Fibroblast of pulmonary artery (primary cell): Measurements from ENCODE around the gene CASP2.

Experiments
- DNase-seq: peaks from one replicate; pipeline ENCODE4 v3.0.0-alpha.2; 2010; ENCODE audit warnings: low read depth
- H3K4me3 ChIP-seq: replicated peaks from 2 replicates; pipeline ENCODE4 v1.5.1; 2011; ENCODE audit warnings: low read depth, mild to moderate bottlenecking, control low read depth, low read length, moderate library complexity
- TF ChIP-seq, protein P1 (sequence below): IDR thresholded peaks from 2 replicates; pipeline ENCODE4 v1.5.1; 2011; ENCODE audit warnings: mild to moderate bottlenecking, control low read depth, low read length, inconsistent platforms; ENCODE audit errors: missing control alignments

Gene CASP2

DNA sequence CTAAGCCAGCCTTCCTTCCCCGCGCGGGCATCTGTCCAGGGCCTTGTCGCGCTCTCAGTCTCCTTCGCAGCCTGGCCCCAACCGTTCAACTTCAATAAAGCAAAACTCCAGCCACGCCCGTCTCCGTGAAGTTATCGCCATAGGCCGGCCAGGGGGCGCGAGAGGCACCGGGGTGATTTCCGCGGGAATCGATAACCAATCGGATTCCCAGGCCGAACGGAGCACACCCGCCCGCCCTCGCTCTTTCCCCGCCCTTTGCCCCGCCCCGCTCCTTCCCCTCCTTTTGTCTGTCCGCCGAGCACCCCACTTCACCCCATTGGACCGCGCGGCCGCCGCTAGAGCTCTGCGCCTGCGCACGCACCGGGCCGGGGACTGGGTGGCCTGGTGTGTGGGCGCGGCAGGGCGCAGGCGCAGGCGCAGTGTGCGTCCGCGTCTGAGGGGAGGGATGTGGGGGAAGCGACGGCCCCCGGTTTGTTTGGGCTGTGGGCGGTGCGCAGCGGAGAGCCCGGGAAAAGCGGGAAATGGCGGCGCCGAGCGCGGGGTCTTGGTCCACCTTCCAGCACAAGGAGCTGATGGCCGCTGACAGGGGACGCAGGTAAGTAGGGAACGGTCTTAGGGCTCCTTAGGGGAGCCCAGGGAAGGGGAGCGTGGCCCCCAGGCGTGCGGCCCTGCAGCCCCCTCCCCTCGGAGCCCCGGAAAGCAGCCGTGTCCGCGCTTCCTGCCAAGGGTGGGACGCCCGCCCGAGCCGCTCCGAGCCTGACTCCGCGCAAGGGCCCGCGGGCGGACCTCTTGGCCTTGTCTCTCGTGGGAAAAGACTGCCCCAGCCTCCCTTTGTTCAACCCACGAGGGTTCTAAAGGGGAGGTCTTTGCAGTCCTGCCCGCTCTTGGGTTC lies at the start of gene CASP2:
Gene CASP2 (plus strand): TSS at position 417 of the 892 bp plus-strand sequence. CDS start 105 bp downstream, at position 522.
- peak within 1 kb of the TSS; percentile 86 for H3K4me3 ChIP-seq
- TF ChIP-seq, protein P1, sequence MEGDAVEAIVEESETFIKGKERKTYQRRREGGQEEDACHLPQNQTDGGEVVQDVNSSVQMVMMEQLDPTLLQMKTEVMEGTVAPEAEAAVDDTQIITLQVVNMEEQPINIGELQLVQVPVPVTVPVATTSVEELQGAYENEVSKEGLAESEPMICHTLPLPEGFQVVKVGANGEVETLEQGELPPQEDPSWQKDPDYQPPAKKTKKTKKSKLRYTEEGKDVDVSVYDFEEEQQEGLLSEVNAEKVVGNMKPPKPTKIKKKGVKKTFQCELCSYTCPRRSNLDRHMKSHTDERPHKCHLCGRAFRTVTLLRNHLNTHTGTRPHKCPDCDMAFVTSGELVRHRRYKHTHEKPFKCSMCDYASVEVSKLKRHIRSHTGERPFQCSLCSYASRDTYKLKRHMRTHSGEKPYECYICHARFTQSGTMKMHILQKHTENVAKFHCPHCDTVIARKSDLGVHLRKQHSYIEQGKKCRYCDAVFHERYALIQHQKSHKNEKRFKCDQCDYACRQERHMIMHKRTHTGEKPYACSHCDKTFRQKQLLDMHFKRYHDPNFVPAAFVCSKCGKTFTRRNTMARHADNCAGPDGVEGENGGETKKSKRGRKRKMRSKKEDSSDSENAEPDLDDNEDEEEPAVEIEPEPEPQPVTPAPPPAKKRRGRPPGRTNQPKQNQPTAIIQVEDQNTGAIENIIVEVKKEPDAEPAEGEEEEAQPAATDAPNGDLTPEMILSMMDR = peak; percentile 22
- DNase-seq = peak; percentile 97

DNA sequence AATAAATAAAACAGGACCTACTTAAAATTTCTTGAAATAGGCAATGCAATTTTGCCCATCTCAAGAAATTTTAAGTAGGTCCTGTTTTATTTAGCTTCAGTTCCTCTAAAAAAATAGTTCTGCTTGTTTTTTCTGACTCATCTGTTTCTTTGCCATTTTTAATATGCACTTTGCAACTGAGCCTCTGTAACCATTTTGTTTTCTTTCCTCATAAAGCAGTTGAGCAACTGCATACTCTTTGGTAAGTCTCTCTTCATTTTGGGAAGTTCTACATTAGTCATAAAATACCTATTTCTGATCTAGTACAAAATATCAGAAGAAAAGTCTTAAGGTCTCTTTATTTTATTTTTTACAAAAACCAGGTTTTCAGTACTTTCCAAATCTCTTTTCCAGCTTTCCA lies 48.3 kb upstream of the CASP2 start:
- peak; percentile 57 for DNase-seq

DNA sequence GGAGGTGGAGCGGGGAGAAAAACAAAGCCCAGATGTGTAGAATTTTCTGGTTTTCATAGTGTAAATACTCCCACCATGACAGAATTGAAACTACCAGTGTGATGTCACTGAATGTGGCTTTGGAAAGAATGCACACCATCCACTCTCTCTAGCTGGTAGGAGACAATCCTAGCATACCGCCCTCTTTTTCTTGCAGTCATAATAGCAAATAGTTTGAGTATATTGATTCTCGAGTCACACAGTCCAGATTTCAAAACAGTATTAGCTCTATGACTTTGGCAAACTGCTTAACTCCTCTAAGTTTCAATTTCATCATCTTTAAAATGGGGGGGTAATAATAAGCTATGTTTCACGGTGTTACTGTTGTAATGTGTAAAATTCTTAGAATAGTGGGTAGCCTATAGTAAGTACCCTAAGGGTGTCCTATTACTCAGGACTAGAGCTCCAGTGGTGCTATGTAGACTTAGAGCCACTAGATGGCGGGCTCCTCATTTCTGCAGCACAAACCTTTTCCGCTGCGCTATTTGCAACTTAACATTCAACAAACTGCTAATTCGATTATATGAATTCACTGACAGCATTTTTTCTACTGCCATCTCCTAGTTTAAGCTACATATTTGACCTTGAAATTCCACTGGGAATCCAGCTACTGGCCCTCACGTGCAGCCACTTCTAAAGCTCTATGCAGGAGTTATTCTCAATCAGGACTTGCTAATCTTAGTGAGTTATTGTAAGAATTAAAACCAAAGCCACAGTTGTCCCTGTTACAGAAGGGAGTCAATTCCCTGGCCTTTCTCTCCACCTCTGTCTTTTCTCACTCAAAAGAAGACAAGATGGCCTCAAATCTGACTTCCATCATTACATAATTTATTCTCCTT lies 47.6 kb upstream of the CASP2 start:
- H3K4me3 ChIP-seq = no peak overlapping the region
- TF ChIP-seq, protein P1 = peak; percentile 92
- DNase-seq = peak; percentile 89

More for the DNA sequence above, 48.3 kb upstream of the CASP2 start:
- TF ChIP-seq, protein P1 = no peak
- no peak overlapping the region for H3K4me3 ChIP-seq

DNA sequence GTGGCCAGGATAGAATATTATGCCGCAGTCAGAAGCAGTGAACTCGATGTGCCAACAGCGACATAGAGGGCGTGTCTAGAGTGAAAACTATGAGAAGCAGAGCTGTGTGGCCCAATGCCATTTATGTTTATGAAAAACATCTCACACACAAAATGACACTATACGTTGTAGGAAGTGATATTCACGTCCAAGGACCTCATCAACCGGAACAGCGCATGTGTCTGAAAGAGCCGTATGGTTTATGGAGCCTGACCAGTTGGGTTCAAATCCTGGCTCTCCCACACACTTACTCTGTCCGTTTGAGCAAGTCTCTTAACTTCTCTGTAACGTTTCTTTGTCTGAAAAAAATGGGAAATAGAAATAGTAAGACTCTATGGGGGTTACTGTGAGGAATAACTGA lies 45.8 kb upstream of the CASP2 start:
- TF ChIP-seq, protein P1 = no peak
- DNase-seq = no peak
- H3K4me3 ChIP-seq = no peak overlapping the region

DNA sequence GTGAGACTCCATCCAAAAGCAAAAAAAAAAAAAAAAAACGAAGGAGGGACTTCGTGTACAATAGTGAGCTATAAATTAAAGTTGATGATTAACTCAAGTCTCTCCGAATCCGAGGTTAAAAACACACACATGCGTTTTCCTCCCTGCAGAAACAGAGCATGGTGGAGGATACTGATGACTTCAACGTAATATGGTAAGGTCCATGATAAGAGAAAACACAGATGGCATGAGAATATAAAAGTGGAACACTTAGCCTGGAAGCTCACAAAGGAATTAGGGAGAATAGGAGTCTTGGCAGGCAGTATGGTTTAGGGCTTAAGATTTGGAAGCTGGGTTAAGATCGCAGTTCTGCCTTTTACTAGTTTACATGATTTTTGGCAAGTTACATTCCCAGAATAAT lies 45.0 kb upstream of the CASP2 start:
- DNase-seq = no peak
- H3K4me3 ChIP-seq = no peak overlapping the region
- TF ChIP-seq, protein P1 = no peak

DNA sequence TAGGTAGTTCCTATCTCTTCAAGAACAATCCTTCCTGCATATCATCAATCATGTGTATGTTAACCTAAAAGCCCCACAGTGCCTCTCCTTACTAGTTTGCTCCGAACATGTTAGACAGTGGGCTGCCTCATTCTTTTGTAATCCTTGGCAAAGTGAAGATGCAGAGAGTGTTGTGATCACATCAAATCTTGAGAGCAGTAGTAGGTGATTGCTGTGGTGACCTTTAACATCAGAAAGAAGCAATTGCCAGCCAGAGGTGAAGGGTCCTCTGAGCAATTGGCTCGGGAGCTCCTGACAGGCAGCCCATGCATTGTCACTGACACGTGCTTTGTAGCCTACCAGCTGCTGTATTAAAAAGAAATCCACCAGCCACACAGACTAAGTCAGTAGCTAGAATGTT lies 44.5 kb upstream of the CASP2 start:
- H3K4me3 ChIP-seq = no peak overlapping the region
- TF ChIP-seq, protein P1 = no peak
- no peak for DNase-seq
